Rectal smooth muscle tissue (tissue), 1 donor: ENCODE measurements around the gene FOXP4.

ENCODE experiments used
- H3K27ac ChIP-seq: one replicate; pipeline ENCODE4 v1.7.0; 2013; ENCODE audit warnings: low read depth, low read length, inconsistent platforms
- H3K27me3 ChIP-seq: one replicate; pipeline ENCODE4 v1.7.0; 2013; ENCODE audit warnings: low read length; ENCODE audit not compliant: control insufficient read depth, insufficient read depth
- H3K36me3 ChIP-seq: one replicate; pipeline ENCODE4 v1.7.0; 2013; ENCODE audit warnings: low read length; ENCODE audit not compliant: control insufficient read depth, insufficient read depth
- H3K4me1 ChIP-seq: one replicate; pipeline ENCODE4 v1.7.0; 2013; ENCODE audit warnings: low read length; ENCODE audit not compliant: control insufficient read depth, insufficient read depth
- H3K4me3 ChIP-seq: one replicate; pipeline ENCODE4 v1.7.0; 2013; ENCODE audit warnings: low read length
- H3K9ac ChIP-seq: one replicate; pipeline ENCODE4 v1.7.0; 2013; ENCODE audit warnings: low read length

The FOXP4 gene

GRCh38 chr6:41588111-41588510, 41.9 kb downstream of the FOXP4 start:
- H3K9ac ChIP-seq = no peak overlapping the region
- H3K4me1 ChIP-seq = no peaks in the 10 kb centered on the region
- H3K36me3 ChIP-seq = peaks cover 17% of the 10 kb centered on the region
- no peak overlapping the region for H3K4me3 ChIP-seq
- no peak overlapping the region for H3K27ac ChIP-seq
- H3K27me3 ChIP-seq = no peaks in the 10 kb centered on the region

GRCh38 chr6:41589223-41589622, 43.0 kb downstream of the FOXP4 start:
- no peaks in the 10 kb centered on the region for H3K27me3 ChIP-seq
- no peak overlapping the region for H3K4me3 ChIP-seq
- H3K27ac ChIP-seq = no peak overlapping the region
- peaks cover 17% of the 10 kb centered on the region for H3K36me3 ChIP-seq
- H3K9ac ChIP-seq = no peak overlapping the region
- no peaks in the 10 kb centered on the region for H3K4me1 ChIP-seq

GRCh38 chr6:41589636-41590622, 43.7 kb downstream of the FOXP4 start:
- Histone ChIP-seq H3K36me3 (peaks cover 18% of the 10 kb centered on the region), H3K9ac (no peak overlapping the region), H3K27ac (no peak overlapping the region)

GRCh38 chr6:41591122-41591521, 44.9 kb downstream of the FOXP4 start:
- Histone ChIP-seq H3K27me3 (no peaks in the 10 kb centered on the region), H3K9ac (no peak overlapping the region), H3K36me3 (peaks cover 19% of the 10 kb centered on the region), H3K27ac (no peak overlapping the region), H3K4me3 (no peak overlapping the region), H3K4me1 (no peaks in the 10 kb centered on the region)

More at GRCh38 chr6:41589636-41590622, 43.7 kb downstream of the FOXP4 start:
- Histone ChIP-seq H3K4me1 (no peaks in the 10 kb centered on the region), H3K4me3 (no peak overlapping the region), H3K27me3 (no peaks in the 10 kb centered on the region)

GRCh38 chr6:41591859-41592502, 45.8 kb downstream of the FOXP4 start:
- Histone ChIP-seq H3K36me3 (peaks cover 27% of the 10 kb centered on the region), H3K4me3 (no peak overlapping the region), H3K4me1 (no peaks in the 10 kb centered on the region), H3K27me3 (no peaks in the 10 kb centered on the region), H3K27ac (no peak overlapping the region), H3K9ac (no peak overlapping the region)

GRCh38 chr6:41593406-41593805, 47.2 kb downstream of the FOXP4 start:
- Histone ChIP-seq H3K27ac (no peak overlapping the region), H3K4me1 (no peaks in the 10 kb centered on the region), H3K9ac (no peak overlapping the region), H3K36me3 (peaks cover 22% of the 10 kb centered on the region), H3K4me3 (no peak overlapping the region), H3K27me3 (no peaks in the 10 kb centered on the region)

GRCh38 chr6:41593839-41594238, 47.7 kb downstream of the FOXP4 start:
- Histone ChIP-seq H3K27ac (no peak overlapping the region), H3K27me3 (no peaks in the 10 kb centered on the region), H3K4me3 (no peak overlapping the region), H3K36me3 (peaks cover 19% of the 10 kb centered on the region), H3K9ac (no peak overlapping the region), H3K4me1 (no peaks in the 10 kb centered on the region)

- H3K9ac ChIP-seq = no peak overlapping the region
- H3K4me3 ChIP-seq = no peak overlapping the region
- H3K27me3 ChIP-seq = no peaks in the 10 kb centered on the region
- no peaks in the 10 kb centered on the region for H3K4me1 ChIP-seq
- peaks cover 19% of the 10 kb centered on the region for H3K36me3 ChIP-seq
- no peak overlapping the region for H3K27ac ChIP-seq
Measured at GRCh38 chr6:41594326-41594725, 48.1 kb downstream of the FOXP4 start.

GRCh38 chr6:41594766-41595165, 48.6 kb downstream of the FOXP4 start:
- Histone ChIP-seq H3K36me3 (peaks cover 19% of the 10 kb centered on the region), H3K4me1 (no peaks in the 10 kb centered on the region), H3K4me3 (no peak overlapping the region), H3K27ac (no peak overlapping the region), H3K9ac (no peak overlapping the region), H3K27me3 (no peaks in the 10 kb centered on the region)

- Histone ChIP-seq H3K4me3 (no peak overlapping the region), H3K9ac (no peak overlapping the region), H3K27me3 (no peaks in the 10 kb centered on the region), H3K36me3 (peaks cover 19% of the 10 kb centered on the region), H3K4me1 (no peaks in the 10 kb centered on the region), H3K27ac (no peak overlapping the region)
Measured at GRCh38 chr6:41595166-41595565, 49.0 kb downstream of the FOXP4 start.

GRCh38 chr6:41596096-41596685, 50.0 kb downstream of the FOXP4 start:
- no peak overlapping the region for H3K27ac ChIP-seq
- H3K36me3 ChIP-seq = peaks cover 17% of the 10 kb centered on the region
- H3K4me3 ChIP-seq = no peak overlapping the region

GRCh38 chr6:41596807-41597206, 50.6 kb downstream of the FOXP4 start:
- Histone ChIP-seq H3K27ac (no peak overlapping the region), H3K27me3 (no peaks in the 10 kb centered on the region), H3K4me1 (no peaks in the 10 kb centered on the region), H3K4me3 (no peak overlapping the region), H3K9ac (no peak overlapping the region), H3K36me3 (peaks cover 17% of the 10 kb centered on the region)

More at GRCh38 chr6:41596096-41596685, 50.0 kb downstream of the FOXP4 start:
- H3K27me3 ChIP-seq = no peaks in the 10 kb centered on the region
- no peaks in the 10 kb centered on the region for H3K4me1 ChIP-seq
- no peak overlapping the region for H3K9ac ChIP-seq
